ENCODE measurements around the gene RASSF5.

RASSF5 gene, protein sequence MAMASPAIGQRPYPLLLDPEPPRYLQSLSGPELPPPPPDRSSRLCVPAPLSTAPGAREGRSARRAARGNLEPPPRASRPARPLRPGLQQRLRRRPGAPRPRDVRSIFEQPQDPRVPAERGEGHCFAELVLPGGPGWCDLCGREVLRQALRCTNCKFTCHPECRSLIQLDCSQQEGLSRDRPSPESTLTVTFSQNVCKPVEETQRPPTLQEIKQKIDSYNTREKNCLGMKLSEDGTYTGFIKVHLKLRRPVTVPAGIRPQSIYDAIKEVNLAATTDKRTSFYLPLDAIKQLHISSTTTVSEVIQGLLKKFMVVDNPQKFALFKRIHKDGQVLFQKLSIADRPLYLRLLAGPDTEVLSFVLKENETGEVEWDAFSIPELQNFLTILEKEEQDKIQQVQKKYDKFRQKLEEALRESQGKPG

DNA sequence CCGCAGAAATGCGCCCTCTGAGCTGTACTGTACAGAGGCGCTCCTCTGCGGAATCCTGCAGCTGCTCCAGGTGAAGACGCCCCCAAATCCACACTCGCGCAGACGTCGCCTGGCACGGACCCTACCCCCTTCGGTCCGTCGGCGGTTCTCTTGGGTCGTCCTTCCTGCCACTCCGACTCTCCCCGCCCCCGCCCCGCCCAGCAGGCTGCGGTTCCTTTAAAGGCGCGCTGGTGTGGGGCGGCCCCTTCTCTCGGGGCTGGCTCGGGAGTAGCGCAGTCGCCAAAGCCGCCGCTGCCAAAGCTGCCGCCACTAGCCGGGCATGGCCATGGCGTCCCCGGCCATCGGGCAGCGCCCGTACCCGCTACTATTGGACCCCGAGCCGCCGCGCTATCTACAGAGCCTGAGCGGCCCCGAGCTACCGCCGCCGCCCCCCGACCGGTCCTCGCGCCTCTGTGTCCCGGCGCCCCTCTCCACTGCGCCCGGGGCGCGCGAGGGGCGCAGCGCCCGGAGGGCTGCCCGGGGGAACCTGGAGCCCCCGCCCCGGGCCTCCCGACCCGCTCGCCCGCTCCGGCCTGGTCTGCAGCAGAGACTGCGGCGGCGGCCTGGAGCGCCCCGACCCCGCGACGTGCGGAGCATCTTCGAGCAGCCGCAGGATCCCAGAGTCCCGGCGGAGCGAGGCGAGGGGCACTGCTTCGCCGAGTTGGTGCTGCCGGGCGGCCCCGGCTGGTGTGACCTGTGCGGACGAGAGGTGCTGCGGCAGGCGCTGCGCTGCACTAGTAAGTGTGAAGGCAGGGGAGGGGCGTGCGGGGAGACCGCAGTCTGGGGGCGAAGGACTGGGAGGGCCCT, at the start of gene RASSF5:
TSS of gene RASSF5 (plus strand) at position 248 of the 846 bp plus-strand sequence. CDS start at position 320, 72 bp downstream.
- H3K4me3 ChIP-seq (ENCODE audit: low read depth, low read length) = peak within 1 kb of the TSS; percentile 55
- in situ Hi-C loops (cut with HindIII; ENCODE audit: low pct_ligation_motif_present, low sequenced_read_pairs) = no loop called here
- H3K27me3 ChIP-seq (replicated peaks) = peaks cover 12% of the 10 kb centered on the region
- DNase-seq = peak; percentile 45
- no peak within 1 kb of the TSS for H3K27ac ChIP-seq
- no peaks in the 10 kb centered on the region for H3K36me3 ChIP-seq (replicated peaks)
- TF ChIP-seq, protein P1, sequence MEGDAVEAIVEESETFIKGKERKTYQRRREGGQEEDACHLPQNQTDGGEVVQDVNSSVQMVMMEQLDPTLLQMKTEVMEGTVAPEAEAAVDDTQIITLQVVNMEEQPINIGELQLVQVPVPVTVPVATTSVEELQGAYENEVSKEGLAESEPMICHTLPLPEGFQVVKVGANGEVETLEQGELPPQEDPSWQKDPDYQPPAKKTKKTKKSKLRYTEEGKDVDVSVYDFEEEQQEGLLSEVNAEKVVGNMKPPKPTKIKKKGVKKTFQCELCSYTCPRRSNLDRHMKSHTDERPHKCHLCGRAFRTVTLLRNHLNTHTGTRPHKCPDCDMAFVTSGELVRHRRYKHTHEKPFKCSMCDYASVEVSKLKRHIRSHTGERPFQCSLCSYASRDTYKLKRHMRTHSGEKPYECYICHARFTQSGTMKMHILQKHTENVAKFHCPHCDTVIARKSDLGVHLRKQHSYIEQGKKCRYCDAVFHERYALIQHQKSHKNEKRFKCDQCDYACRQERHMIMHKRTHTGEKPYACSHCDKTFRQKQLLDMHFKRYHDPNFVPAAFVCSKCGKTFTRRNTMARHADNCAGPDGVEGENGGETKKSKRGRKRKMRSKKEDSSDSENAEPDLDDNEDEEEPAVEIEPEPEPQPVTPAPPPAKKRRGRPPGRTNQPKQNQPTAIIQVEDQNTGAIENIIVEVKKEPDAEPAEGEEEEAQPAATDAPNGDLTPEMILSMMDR (IDR thresholded peaks at IDR 0.05; ENCODE audit: low read depth, low read length, missing control alignments) = no peak

DNA sequence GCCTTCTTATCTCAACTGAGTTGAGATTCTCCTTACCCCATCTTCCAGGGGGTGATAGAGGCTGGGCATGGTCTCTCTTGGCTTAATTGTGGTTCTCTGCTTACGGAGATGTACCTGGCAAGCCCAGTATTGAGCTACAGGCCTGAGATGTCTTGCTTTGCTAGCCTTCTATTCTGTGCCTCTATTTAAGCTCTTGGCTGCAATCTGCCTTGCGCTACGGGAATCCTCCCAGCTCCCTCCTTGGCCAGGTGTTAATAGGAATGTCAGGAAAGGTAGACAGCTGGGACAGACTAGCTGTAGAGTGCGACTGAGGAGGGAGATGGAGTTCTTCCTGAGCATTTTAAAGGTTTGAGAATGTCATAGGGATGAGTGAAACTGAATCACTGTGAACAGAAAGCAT, 47.6 kb upstream of the RASSF5 start:
- DNase-seq = no peak
- H3K27ac ChIP-seq = no peak overlapping the region
- H3K36me3 ChIP-seq (replicated peaks) = peaks cover 17% of the 10 kb centered on the region
- TF ChIP-seq, protein P1 (IDR thresholded peaks at IDR 0.05; ENCODE audit: low read depth, low read length, missing control alignments) = no peak
- H3K4me3 ChIP-seq (ENCODE audit: low read depth, low read length) = no peak overlapping the region
- in situ Hi-C loops (cut with HindIII; ENCODE audit: low pct_ligation_motif_present, low sequenced_read_pairs) = no loop called here
- no peaks in the 10 kb centered on the region for H3K27me3 ChIP-seq (replicated peaks)

DNA sequence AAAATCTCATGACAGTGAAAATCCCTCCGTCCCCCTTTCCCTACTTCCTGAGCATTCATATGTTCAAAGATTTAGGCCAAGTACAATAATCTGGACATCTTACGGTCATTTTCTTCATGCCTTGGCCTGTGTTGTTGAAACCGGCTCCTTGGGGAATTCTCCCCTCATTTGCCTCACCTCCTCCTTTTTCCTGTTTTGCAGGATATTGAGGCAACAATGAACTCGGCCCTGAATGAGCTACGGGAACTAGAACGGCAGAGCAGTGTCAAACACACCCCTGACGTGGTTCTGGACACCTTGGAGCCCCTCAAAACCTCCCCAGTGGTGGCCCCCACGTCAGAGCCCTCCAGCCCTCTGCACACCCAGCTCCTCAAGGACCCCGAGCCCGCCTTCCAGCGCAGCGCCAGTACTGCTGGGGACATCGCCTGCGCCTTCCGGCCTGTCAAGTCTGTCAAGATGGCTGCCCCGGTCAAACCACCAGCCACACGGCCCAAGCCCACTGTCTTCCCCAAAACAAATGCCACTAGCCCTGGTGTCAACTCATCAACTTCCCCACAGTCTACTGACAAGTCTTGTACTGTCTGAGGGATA, 46.4 kb upstream of the RASSF5 start:
- no peak for DNase-seq
- Histone ChIP-seq H3K4me3 (ENCODE audit: low read depth, low read length) (no peak overlapping the region), H3K36me3 (replicated peaks) (peaks cover 12% of the 10 kb centered on the region), H3K27ac (no peak overlapping the region), H3K27me3 (replicated peaks) (no peaks in the 10 kb centered on the region)
- in situ Hi-C loops (cut with HindIII; ENCODE audit: low pct_ligation_motif_present, low sequenced_read_pairs) = no loop called here
- TF ChIP-seq, protein P1 (IDR thresholded peaks at IDR 0.05; ENCODE audit: low read depth, low read length, missing control alignments) = no peak

DNA sequence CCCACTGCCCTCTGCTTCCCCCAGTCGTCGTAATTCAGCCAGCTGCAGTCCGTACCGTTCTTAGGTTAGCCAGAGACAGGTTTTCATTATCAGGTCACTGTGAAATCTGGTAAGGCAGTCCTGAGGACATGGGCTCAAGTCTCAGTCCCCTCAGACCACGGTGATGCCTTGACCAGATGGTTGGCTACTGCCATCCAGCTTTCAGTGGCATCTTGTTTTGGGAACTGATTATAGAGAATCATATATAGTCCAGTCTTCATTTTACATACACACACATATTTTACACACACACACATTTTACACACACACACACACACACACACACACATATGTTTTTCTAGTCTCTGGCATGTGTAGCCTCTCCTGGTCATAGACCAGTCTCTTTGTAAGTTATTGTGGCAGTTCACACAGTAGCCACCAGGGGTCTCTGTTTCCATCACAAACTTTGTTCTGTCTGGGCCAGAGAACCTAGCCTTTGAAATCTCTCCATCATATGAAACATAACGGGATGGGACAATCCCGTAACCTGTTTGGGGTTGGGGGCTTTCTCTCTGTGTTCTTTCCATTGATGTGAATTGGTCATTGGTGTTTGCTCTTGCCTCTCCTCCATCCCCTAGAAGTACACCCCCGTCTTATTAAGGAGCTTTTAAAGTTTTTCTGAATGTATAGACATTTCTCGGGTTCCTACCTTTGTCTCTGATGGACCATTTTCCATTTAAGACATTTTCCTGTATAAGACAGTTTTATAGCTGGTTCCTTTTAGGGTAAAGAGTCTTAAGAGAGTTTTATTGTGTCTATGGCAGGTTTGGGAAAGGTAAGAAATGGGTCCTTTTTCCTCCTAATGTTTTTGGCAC, 45.5 kb upstream of the RASSF5 start:
- Histone ChIP-seq H3K4me3 (ENCODE audit: low read depth, low read length) (no peak overlapping the region), H3K36me3 (replicated peaks) (peaks cover 12% of the 10 kb centered on the region), H3K27ac (no peak overlapping the region), H3K27me3 (replicated peaks) (no peaks in the 10 kb centered on the region)
- in situ Hi-C loops (cut with HindIII; ENCODE audit: low pct_ligation_motif_present, low sequenced_read_pairs) = no loop called here
- TF ChIP-seq, protein P1 (IDR thresholded peaks at IDR 0.05; ENCODE audit: low read depth, low read length, missing control alignments) = peak; percentile 87
- peak; percentile 82 for DNase-seq

DNA sequence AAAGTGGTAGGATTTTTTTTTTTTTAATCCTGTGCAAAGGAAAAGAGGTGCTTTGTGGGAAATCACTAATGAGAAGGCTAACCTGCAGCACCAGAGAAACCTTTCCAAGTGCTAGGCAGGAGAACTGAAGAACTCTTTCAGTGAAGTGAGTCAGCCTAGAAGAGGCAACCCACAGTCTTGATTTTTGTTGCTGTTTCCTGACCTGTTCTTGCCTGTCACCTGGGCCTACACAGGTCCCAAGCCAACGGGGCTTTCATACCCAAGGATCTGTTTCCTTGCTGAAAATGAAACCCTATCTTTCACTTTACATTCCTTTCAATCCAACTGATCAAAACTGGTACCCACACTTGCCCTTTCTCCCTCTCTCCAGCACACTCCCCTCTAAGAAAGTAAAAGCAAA, 44.2 kb upstream of the RASSF5 start:
- H3K4me3 ChIP-seq (ENCODE audit: low read depth, low read length) = no peak overlapping the region
- in situ Hi-C loops (cut with HindIII; ENCODE audit: low pct_ligation_motif_present, low sequenced_read_pairs) = no loop called here
- H3K36me3 ChIP-seq (replicated peaks) = peaks cover 10% of the 10 kb centered on the region
- DNase-seq = no peak
- H3K27ac ChIP-seq = no peak overlapping the region
- TF ChIP-seq, protein P1 (IDR thresholded peaks at IDR 0.05; ENCODE audit: low read depth, low read length, missing control alignments) = no peak
- H3K27me3 ChIP-seq (replicated peaks) = no peaks in the 10 kb centered on the region
